Measurements from ENCODE around the gene WWTR1. TPM values are rescaled to one million over a fixed set of nuclear protein-coding genes. Genes with fewer than 3 reads are reported as not detected.

The WWTR1 gene
- total RNA-seq, 1 experiment from 2014 or later, result 24.4 TPM

GRCh38 chr3:149581248-149581647 lies 76.6 kb downstream of the WWTR1 start:
- Histone ChIP-seq H3K27me3 (ENCODE audit: insufficient read depth, low read length) (no peaks in the 10 kb centered on the region), H3K14ac (ENCODE audit: insufficient read depth, low read length) (no peak overlapping the region), H3K4me1 (ENCODE audit: insufficient read depth, low read length) (peaks cover 10% of the 10 kb centered on the region; the same call in 1 of the 2 replicates), H3K79me2 (ENCODE audit: insufficient read depth, low read length) (no peaks in the 10 kb centered on the region), H3T11ph (ENCODE audit: low read length) (no peak overlapping the region), H3K79me1 (ENCODE audit: insufficient read depth, low read depth, low read length, poor library complexity, severe bottlenecking) (no peaks in the 10 kb centered on the region), H4K8ac (replicated peaks; ENCODE audit: insufficient read length, low read depth, low read length) (no peak overlapping the region), H3K9ac (ENCODE audit: extremely low read depth, insufficient read length, low read length) (no peak overlapping the region), H3K23me2 (ENCODE audit: insufficient read length, low read depth, low read length, poor library complexity, severe bottlenecking) (no peaks in the 10 kb centered on the region), H3K23ac (ENCODE audit: insufficient read length, low read depth, low read length) (no peak overlapping the region), H2AFZ (ENCODE audit: low read length) (no peak overlapping the region), H3K4ac (ENCODE audit: low read depth, low read length) (no peak overlapping the region), H2AK5ac (ENCODE audit: insufficient read length, low read length) (no peak overlapping the region), H2BK5ac (ENCODE audit: insufficient read length, low read length) (no peak overlapping the region), H4K20me1 (ENCODE audit: control insufficient read depth, insufficient read depth, insufficient read length) (no peaks in the 10 kb centered on the region), H4K5ac (ENCODE audit: insufficient read length, low read depth, low read length) (no peak overlapping the region), H3K9me3 (ENCODE audit: control insufficient read depth, low read depth, low read length) (no peaks in the 10 kb centered on the region), H3K27ac (ENCODE audit: insufficient read length, low read depth, low read length) (no peak overlapping the region), H2BK15ac (ENCODE audit: low read depth, low read length) (no peak overlapping the region), H3K56ac (ENCODE audit: insufficient read length, low read depth, low read length) (no peak overlapping the region), H3K4me2 (ENCODE audit: insufficient read depth, insufficient read length, low read length) (no peak overlapping the region), H4K91ac (ENCODE audit: insufficient read length, low read depth, low read length) (no peak overlapping the region), H3K18ac (ENCODE audit: insufficient read length, low read depth, low read length) (no peak overlapping the region), H2BK120ac (ENCODE audit: low read depth, low read length, poor library complexity, severe bottlenecking) (no peak overlapping the region), H2BK20ac (ENCODE audit: low read depth, low read length, poor library complexity, severe bottlenecking) (no peak overlapping the region), H2BK12ac (ENCODE audit: insufficient read length, low read depth, low read length) (no peak overlapping the region)
- Mint-ChIP-seq H3K27ac (no peak overlapping the region), H3K9me3 (no peaks in the 10 kb centered on the region), H3K4me3 (no peak overlapping the region), H3K4me1 (peaks cover 27 to 47% of the 10 kb centered on the region in 2 experiments), H3K27me3 (ENCODE audit: low read depth) (no peaks in the 10 kb centered on the region; the same call in 1 of the 2 replicates), H3K36me3 (ENCODE audit: insufficient read depth in 1 of 3, low read depth in 3 of 3) (no peaks in the 10 kb centered on the region)
- no peak for DNase-seq
- TF ChIP-seq CTCF (conservative IDR thresholded peaks at IDR 0.05), result no peak
- no CpG with 5 or more reads among the region's 2 CpGs for WGBS (ENCODE audit: extremely low coverage, insufficient read length, low lambda C conversion rate)
